HepG2 (cell line): ENCODE results near the gene CA4. TPM values are rescaled to one million over a fixed set of nuclear protein-coding genes. Genes with fewer than 3 reads are reported as not detected.

Experiments
- FOXJ3 ChIP-seq: sonication (generic); formaldehyde crosslinking; IDR thresholded peaks from 2 replicates; pipeline ENCODE4 v1.4.0; 2020; ENCODE audit warnings: missing genetic modification reagents, mild to moderate bottlenecking, borderline replicate concordance
- MEIS1 ChIP-seq: sonication (generic); formaldehyde crosslinking; IDR thresholded peaks from 2 replicates; pipeline ENCODE4 v1.9.0; 2021; ENCODE audit warnings: mild to moderate bottlenecking, missing genetic modification reagents, moderate library complexity, borderline replicate concordance
- polyA plus RNA-seq, 8 experiments: library from polyadenylated mRNA; depleted of rRNA in 3 of 8; stranded (reverse) in 7 of 8; unstranded in 1 of 8; fragments of >200 nt; fragmentation: Illumina TruSeq in 4 of 8; extraction: Trizol in 4 of 8; gene quantifications; 2 replicates each; pipeline versions ENCODE4 v1.2.1 to v1.2.3, GENCODE V29; 2011 to 2016; ENCODE audit warnings: low read depth in 4 of 8, missing spikeins in 1 of 8, mixed read lengths in 1 of 8; ENCODE audit not compliant: insufficient read depth in 1 of 8
- total RNA-seq, 5 experiments: library from RNA; depleted of rRNA; stranded (reverse); fragments of >200 nt; fragmentation: Illumina TruSeq; extraction: Trizol; gene quantifications; 2 replicates each; pipeline ENCODE4 v1.2.3, GENCODE V29; 2016; ENCODE audit warnings: low read depth in 1 of 5
- TF ChIP-seq, protein P1 (sequence below): sonication (generic); formaldehyde crosslinking; IDR thresholded peaks from 2 replicates; pipeline ENCODE4 v1.5.1; 2020; ENCODE audit warnings: mild to moderate bottlenecking, missing genetic modification reagents, moderate library complexity
- TF ChIP-seq, protein P2 (sequence below): sonication (generic); formaldehyde crosslinking; IDR thresholded peaks from 2 replicates; pipeline ENCODE4 v1.8.1; 2023; ENCODE audit warnings: mild to moderate bottlenecking, missing genetic modification reagents

CA4 gene
- total and polyA plus RNA-seq, 2 of the 13 experiments (the other 11 are each of a cell fraction or from before 2014, with no cell fraction given) = not detected

- TF ChIP-seq, protein P1, sequence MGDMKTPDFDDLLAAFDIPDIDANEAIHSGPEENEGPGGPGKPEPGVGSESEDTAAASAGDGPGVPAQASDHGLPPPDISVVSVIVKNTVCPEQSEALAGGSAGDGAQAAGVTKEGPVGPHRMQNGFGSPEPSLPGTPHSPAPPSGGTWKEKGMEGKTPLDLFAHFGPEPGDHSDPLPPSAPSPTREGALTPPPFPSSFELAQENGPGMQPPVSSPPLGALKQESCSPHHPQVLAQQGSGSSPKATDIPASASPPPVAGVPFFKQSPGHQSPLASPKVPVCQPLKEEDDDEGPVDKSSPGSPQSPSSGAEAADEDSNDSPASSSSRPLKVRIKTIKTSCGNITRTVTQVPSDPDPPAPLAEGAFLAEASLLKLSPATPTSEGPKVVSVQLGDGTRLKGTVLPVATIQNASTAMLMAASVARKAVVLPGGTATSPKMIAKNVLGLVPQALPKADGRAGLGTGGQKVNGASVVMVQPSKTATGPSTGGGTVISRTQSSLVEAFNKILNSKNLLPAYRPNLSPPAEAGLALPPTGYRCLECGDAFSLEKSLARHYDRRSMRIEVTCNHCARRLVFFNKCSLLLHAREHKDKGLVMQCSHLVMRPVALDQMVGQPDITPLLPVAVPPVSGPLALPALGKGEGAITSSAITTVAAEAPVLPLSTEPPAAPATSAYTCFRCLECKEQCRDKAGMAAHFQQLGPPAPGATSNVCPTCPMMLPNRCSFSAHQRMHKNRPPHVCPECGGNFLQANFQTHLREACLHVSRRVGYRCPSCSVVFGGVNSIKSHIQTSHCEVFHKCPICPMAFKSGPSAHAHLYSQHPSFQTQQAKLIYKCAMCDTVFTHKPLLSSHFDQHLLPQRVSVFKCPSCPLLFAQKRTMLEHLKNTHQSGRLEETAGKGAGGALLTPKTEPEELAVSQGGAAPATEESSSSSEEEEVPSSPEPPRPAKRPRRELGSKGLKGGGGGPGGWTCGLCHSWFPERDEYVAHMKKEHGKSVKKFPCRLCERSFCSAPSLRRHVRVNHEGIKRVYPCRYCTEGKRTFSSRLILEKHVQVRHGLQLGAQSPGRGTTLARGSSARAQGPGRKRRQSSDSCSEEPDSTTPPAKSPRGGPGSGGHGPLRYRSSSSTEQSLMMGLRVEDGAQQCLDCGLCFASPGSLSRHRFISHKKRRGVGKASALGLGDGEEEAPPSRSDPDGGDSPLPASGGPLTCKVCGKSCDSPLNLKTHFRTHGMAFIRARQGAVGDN (CRISPR knock-in tag) = peak; percentile 10; the same call in 1 of the 2 replicates
- TF ChIP-seq MEIS1 (CRISPR knock-in tag) = no peak
- no peak for TF ChIP-seq FOXJ3 (CRISPR knock-in tag)
- TF ChIP-seq, protein P2, sequence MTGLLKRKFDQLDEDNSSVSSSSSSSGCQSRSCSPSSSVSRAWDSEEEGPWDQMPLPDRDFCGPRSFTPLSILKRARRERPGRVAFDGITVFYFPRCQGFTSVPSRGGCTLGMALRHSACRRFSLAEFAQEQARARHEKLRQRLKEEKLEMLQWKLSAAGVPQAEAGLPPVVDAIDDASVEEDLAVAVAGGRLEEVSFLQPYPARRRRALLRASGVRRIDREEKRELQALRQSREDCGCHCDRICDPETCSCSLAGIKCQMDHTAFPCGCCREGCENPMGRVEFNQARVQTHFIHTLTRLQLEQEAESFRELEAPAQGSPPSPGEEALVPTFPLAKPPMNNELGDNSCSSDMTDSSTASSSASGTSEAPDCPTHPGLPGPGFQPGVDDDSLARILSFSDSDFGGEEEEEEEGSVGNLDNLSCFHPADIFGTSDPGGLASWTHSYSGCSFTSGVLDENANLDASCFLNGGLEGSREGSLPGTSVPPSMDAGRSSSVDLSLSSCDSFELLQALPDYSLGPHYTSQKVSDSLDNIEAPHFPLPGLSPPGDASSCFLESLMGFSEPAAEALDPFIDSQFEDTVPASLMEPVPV (CRISPR knock-in tag) = no peak
These were observed 21.3 kb downstream of the CA4 start (continued) for GRCh38 chr17:60170835-60171752.
